ENCODE measurements around the gene DNAJB2.

DNA sequence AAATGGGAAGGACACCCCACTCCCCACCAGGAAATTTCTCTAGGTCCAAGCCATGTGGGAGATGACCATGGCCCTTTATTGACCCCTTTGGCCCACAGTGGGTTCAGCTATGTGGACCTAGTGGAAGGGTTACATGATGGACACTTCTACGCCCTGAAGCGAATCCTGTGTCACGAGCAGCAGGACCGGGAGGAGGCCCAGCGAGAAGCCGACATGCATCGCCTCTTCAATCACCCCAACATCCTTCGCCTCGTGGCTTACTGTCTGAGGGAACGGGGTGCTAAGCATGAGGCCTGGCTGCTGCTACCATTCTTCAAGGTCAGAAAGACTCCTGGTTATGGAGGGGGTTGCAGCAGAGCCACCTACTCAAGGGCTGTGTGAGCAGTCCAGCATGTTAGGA lies 32.6 kb upstream of the DNAJB2 start:
- TF ChIP-seq POLR2AphosphoS5 (IDR thresholded peaks at IDR 0.05): no peak
- TF ChIP-seq, protein P1, sequence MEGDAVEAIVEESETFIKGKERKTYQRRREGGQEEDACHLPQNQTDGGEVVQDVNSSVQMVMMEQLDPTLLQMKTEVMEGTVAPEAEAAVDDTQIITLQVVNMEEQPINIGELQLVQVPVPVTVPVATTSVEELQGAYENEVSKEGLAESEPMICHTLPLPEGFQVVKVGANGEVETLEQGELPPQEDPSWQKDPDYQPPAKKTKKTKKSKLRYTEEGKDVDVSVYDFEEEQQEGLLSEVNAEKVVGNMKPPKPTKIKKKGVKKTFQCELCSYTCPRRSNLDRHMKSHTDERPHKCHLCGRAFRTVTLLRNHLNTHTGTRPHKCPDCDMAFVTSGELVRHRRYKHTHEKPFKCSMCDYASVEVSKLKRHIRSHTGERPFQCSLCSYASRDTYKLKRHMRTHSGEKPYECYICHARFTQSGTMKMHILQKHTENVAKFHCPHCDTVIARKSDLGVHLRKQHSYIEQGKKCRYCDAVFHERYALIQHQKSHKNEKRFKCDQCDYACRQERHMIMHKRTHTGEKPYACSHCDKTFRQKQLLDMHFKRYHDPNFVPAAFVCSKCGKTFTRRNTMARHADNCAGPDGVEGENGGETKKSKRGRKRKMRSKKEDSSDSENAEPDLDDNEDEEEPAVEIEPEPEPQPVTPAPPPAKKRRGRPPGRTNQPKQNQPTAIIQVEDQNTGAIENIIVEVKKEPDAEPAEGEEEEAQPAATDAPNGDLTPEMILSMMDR (IDR thresholded peaks at IDR 0.05): no peak

All from prostate gland (tissue), 2 donors.